HG03558 (cell line): ENCODE results near the gene EMILIN1.
"Not testable (repeated sequence)": the region's sequence is repeated elsewhere in the genome, so short reads cannot be mapped to it uniquely, and the experiment has no call there.

Experiments used
- ATAC-seq: cut with Tn5 transposase; IDR thresholded peaks from one replicate; pipeline ENCODE4 v1.9.1; 2021; ENCODE audit warnings: moderate number of reproducible peaks; ENCODE audit not compliant: unreplicated experiment; ENCODE audit errors: extremely low read depth

EMILIN1 gene

GRCh38 chr2:27117995-27118524 is 39.6 kb downstream of the EMILIN1 start:
- ATAC-seq = no peak

GRCh38 chr2:27118525-27119329 is 40.3 kb downstream of the EMILIN1 start, which contains the start of gene CGREF1:
Gene CGREF1, minus strand, starts transcription at chr2:27119128. Its CDS starts 14,762 bp downstream, at chr2:27104366.
- no peak for ATAC-seq

GRCh38 chr2:27119330-27119670 is 40.9 kb downstream of the EMILIN1 start:
- not testable (repeated sequence) for ATAC-seq

GRCh38 chr2:27121906-27122305 is 43.5 kb downstream of the EMILIN1 start:
- ATAC-seq = no peak

GRCh38 chr2:27122791-27123190 is 44.4 kb downstream of the EMILIN1 start:
- ATAC-seq = no peak

- no peak for ATAC-seq
These were observed 45.1 kb downstream of the EMILIN1 start, which contains the start of gene ABHD1 for GRCh38 chr2:27123302-27124150. Gene ABHD1, plus strand, starts transcription at chr2:27123815. Its CDS starts 134 bp downstream, at chr2:27123949.

- ATAC-seq = no peak
These were observed 46.7 kb downstream of the EMILIN1 start for GRCh38 chr2:27125104-27125503.

- ATAC-seq = no peak
These were observed 47.9 kb downstream of the EMILIN1 start for GRCh38 chr2:27126252-27126710.

GRCh38 chr2:27127883-27128667 is 49.7 kb downstream of the EMILIN1 start:
- no peak for ATAC-seq

GRCh38 chr2:27128668-27129571 is 50.5 kb downstream of the EMILIN1 start:
- no peak for ATAC-seq

- ATAC-seq = no peak
These were observed 52.0 kb downstream of the EMILIN1 start for GRCh38 chr2:27130396-27130795.

GRCh38 chr2:27131429-27131828 is 53.0 kb downstream of the EMILIN1 start:
- ATAC-seq = no peak

GRCh38 chr2:27133195-27133875 is 54.9 kb downstream of the EMILIN1 start:
- no peak for ATAC-seq

- peak; percentile 36 for ATAC-seq
These were observed 55.7 kb downstream of the EMILIN1 start, which contains the start of gene PREB for GRCh38 chr2:27133905-27134780. Gene PREB, minus strand, starts transcription at chr2:27134636. Its CDS starts 215 bp downstream, at chr2:27134421.

- no peak for ATAC-seq
These were observed 56.5 kb downstream of the EMILIN1 start for GRCh38 chr2:27134781-27135477.

- no peak for ATAC-seq
These were observed 57.1 kb downstream of the EMILIN1 start for GRCh38 chr2:27135478-27135955.
